ENCODE data around the gene EIPR1. TPM values are rescaled to one million over a fixed set of nuclear protein-coding genes. Genes with fewer than 3 reads are reported as not detected.

Gene EIPR1
- total RNA-seq, 1 donor from 2014 or later, result 35.9 TPM

DNA sequence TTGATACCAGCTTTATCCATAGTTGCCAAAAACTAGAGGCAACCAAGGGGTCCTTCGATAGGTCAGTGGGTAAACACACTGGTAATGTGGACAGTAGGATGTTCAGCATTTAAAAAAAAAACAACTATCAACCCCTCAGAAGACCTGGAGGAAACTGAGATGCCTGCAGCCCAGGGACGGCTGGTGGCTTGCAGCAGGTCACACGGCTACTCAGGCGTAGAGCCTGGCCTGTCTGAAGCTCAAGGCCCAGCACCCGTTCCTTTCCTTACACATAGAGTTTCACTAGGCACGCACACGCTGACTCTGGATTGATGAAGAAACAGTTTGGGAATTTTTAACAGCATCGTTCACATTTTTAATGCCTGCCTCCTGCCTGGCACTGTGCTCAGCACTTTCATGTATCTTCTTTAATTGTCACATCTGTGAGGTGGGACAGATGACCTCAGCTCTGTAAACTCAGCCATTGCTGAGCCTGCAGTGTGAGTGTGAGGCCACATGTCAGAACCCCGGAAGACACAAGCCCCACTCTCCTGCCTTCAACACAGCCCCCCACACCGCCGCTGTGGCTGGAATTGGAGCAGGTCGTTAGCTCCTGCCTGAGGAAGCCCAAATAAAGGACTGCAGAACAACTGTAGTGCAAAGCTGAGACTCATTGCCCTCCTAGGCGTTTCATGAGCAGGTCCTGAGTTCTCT, 42.6 kb upstream of the EIPR1 start:
- no peak overlapping the region for H3K27ac Mint-ChIP-seq (ENCODE audit: unreplicated experiment)
- peaks cover 6% of the 10 kb centered on the region for H3K4me1 Mint-ChIP-seq (ENCODE audit: unreplicated experiment)
- no peak for DNase-seq (ENCODE audit: low spot score)
- H3K4me3 Mint-ChIP-seq (ENCODE audit: unreplicated experiment), result no peak overlapping the region
- TF ChIP-seq, protein P1, sequence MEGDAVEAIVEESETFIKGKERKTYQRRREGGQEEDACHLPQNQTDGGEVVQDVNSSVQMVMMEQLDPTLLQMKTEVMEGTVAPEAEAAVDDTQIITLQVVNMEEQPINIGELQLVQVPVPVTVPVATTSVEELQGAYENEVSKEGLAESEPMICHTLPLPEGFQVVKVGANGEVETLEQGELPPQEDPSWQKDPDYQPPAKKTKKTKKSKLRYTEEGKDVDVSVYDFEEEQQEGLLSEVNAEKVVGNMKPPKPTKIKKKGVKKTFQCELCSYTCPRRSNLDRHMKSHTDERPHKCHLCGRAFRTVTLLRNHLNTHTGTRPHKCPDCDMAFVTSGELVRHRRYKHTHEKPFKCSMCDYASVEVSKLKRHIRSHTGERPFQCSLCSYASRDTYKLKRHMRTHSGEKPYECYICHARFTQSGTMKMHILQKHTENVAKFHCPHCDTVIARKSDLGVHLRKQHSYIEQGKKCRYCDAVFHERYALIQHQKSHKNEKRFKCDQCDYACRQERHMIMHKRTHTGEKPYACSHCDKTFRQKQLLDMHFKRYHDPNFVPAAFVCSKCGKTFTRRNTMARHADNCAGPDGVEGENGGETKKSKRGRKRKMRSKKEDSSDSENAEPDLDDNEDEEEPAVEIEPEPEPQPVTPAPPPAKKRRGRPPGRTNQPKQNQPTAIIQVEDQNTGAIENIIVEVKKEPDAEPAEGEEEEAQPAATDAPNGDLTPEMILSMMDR (IDR thresholded peaks at IDR 0.05; ENCODE audit: unreplicated experiment), result no peak
- H3K27me3 Mint-ChIP-seq (ENCODE audit: unreplicated experiment), result peaks cover 3% of the 10 kb centered on the region
- H3K9me3 Mint-ChIP-seq (ENCODE audit: unreplicated experiment), result no peaks in the 10 kb centered on the region
- H3K36me3 Mint-ChIP-seq (ENCODE audit: low read depth, unreplicated experiment), result peaks cover 37% of the 10 kb centered on the region

DNA sequence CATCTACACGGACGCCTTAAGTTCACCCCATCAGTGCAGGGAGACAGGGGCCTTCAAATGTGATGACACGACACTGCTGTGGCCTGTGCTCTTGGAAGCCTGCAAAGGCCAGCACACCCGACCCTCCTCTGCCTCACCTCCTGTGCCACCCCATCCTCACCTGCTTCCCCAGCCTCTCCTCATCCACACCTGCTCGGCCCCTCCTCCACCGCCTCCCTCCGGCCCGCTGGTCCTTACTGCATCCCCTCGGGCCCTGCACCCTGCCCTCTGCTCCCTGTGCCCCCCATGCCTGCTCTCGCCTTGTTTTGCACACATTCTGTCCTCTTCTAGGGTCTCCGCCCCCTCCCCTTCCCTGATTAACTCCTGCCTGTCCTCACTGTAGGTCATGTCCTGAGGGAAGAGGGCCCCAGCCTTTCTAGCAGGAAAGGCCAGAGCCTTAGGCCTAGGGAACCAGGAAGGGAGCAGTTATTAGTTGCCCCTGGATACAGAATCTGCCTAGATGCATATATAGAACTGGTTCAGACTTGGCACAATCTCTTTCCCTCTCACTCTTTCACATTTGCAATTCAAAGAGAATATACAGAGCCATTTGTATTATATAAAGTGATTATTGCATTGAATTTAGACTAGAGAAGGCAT, 41.3 kb upstream of the EIPR1 start:
- Mint-ChIP-seq H3K4me3 (ENCODE audit: unreplicated experiment) (no peak overlapping the region), H3K36me3 (ENCODE audit: low read depth, unreplicated experiment) (peaks cover 43% of the 10 kb centered on the region), H3K9me3 (ENCODE audit: unreplicated experiment) (no peaks in the 10 kb centered on the region), H3K27me3 (ENCODE audit: unreplicated experiment) (peaks cover 3% of the 10 kb centered on the region), H3K4me1 (ENCODE audit: unreplicated experiment) (peaks cover 2% of the 10 kb centered on the region), H3K27ac (ENCODE audit: unreplicated experiment) (no peak overlapping the region)
- no peak for DNase-seq (ENCODE audit: low spot score)
- TF ChIP-seq, protein P1 (IDR thresholded peaks at IDR 0.05; ENCODE audit: unreplicated experiment), result no peak

DNA sequence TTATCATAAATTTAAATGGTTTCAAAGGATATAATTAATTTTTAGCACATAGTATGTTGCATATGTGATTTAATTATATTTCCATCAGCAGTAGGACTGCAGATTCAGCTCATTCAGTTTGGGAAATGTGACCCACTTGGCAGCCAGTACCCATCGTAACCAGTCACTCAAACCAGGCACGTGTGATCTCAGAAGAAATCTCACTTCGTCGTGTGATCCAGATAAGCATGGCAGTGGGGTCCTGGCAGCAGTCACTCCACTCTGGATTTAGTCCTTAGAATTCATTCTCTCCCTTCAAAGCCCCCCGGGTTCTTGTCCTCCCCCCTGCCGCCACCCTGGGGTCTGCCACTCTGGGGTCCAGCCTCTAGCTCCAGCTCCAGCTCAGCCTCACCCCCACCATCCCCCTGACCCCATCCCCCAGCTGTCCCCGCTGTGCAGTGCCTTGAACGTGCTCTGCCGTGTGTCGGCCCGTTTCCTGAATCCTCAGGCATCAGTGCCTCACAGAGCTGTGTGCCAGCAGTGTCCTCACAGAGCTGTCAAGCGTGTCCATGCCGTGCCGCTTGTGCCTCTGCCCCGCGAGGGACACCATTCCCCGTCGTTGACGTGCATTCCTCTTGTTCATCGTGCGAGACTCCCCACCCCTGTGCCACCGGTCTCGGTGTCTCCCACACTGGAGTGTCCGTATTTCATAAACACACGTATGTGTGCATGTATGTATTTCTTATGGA, 36.7 kb upstream of the EIPR1 start:
- H3K36me3 Mint-ChIP-seq (ENCODE audit: low read depth, unreplicated experiment), result peaks cover 33% of the 10 kb centered on the region

DNA sequence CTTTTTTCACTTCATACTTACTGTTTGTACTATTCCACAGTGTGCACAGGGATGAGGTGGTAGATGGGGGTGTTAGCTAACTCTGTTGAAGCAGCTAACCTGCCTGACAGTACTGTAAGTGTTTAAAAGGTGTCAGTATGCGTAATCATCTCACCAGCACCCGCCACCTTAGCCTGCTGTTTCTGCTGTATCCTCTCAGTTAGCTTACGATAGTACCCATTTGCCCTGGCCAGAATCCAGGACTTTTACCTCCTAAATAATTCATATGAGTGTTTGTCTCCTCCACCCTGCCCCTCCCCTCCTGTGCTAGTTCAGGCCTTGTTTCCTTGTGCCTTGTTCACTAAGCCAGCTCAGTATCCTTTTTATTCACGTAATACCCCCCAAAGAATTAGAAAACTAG, 36.1 kb upstream of the EIPR1 start:
- TF ChIP-seq, protein P1 (IDR thresholded peaks at IDR 0.05; ENCODE audit: unreplicated experiment), result no peak
- no peaks in the 10 kb centered on the region for H3K4me1 Mint-ChIP-seq (ENCODE audit: unreplicated experiment)
- peaks cover 3% of the 10 kb centered on the region for H3K27me3 Mint-ChIP-seq (ENCODE audit: unreplicated experiment)
- DNase-seq (ENCODE audit: low spot score), result no peak
- peaks cover 29% of the 10 kb centered on the region for H3K36me3 Mint-ChIP-seq (ENCODE audit: low read depth, unreplicated experiment)
- no peak overlapping the region for H3K27ac Mint-ChIP-seq (ENCODE audit: unreplicated experiment)
- no peaks in the 10 kb centered on the region for H3K9me3 Mint-ChIP-seq (ENCODE audit: unreplicated experiment)
- peak overlapping the region; percentile 59 for H3K4me3 Mint-ChIP-seq (ENCODE audit: unreplicated experiment)

More for the DNA sequence above, 36.7 kb upstream of the EIPR1 start:
- H3K4me1 Mint-ChIP-seq (ENCODE audit: unreplicated experiment), result no peaks in the 10 kb centered on the region
- no peaks in the 10 kb centered on the region for H3K9me3 Mint-ChIP-seq (ENCODE audit: unreplicated experiment)
- DNase-seq (ENCODE audit: low spot score), result no peak
- peaks cover 3% of the 10 kb centered on the region for H3K27me3 Mint-ChIP-seq (ENCODE audit: unreplicated experiment)
- TF ChIP-seq, protein P1 (IDR thresholded peaks at IDR 0.05; ENCODE audit: unreplicated experiment), result no peak
- H3K4me3 Mint-ChIP-seq (ENCODE audit: unreplicated experiment), result peak overlapping the region; percentile 59
- H3K27ac Mint-ChIP-seq (ENCODE audit: unreplicated experiment), result no peak overlapping the region

All from endothelial cell (in vitro differentiated cells).